K562 (cell line): ENCODE results near the gene KIAA2012. TPM values are rescaled to one million over a fixed set of nuclear protein-coding genes. Genes with fewer than 3 reads are reported as not detected.

Experiments
- ATAC-seq: fragments of 200-7000 bp; cut with Tn5 transposase; 3 replicates; pipeline ENCODE4 v1.9.1; 2020; ENCODE audit warnings: moderate library complexity
- Bru-seq: library from RNA; stranded (reverse); fragments of 400-500 nt; gene quantifications from one replicate; lab custom pipeline; 2021; lab: Mats Ljungman, UMichigan
- BruChase-seq, 2 experiments: library from RNA; stranded (reverse); fragments of 400-500 nt; gene quantifications; one replicate each; lab custom pipeline; 2021; lab: Mats Ljungman, UMichigan
- BruUV-seq: library from RNA; stranded (reverse); fragments of 400-500 nt; replicated peaks from 2 replicates; lab custom pipeline; 2021; lab: Mats Ljungman, UMichigan
- CTCF ChIA-PET: fragments of 300-600 bp; formaldehyde crosslinking; extraction: SDS; loops from one replicate; lab custom pipeline; 2021; ENCODE audit warnings: low intra/inter-chr PET ratio; lab: Yijun Ruan, JAX
- POLR2A ChIA-PET: fragments of 300-600, 350-650 bp; sonication (Branson Sonifier 250); formaldehyde crosslinking; extraction: SDS; loops from one replicate; lab custom pipeline; 2021; ENCODE audit warnings: antibody characterized with exemption, inconsistent platforms; lab: Yijun Ruan, JAX
- DNase-seq, 4 experiments: peaks; one replicate each; pipeline versions ENCODE4 v3.0.0 to v3.0.0-alpha.2; 2011 to 2018; ENCODE audit warnings: low spot score in 3 of 4, mixed read lengths in 3 of 4; ENCODE audit errors: extremely low read depth in 1 of 4
- FAIRE-seq: peaks from 2 replicates; lab custom pipeline; 2011; peaks lifted over from hg19 to GRCh38; lab: Jason Lieb, UNC
- H2AFZ ChIP-seq: 2 replicates; pipeline ENCODE4 v1.6.0; 2011; ENCODE audit warnings: low read depth, low read length, control low read depth, inconsistent platforms
- H3K27ac ChIP-seq: fragments of 200-600 bp; 3 replicates; pipeline ENCODE4 v1.8.0; 2011; ENCODE audit warnings: low read depth, mild to moderate bottlenecking, control low read depth, inconsistent platforms, low read length, moderate library complexity, mixed read lengths; ENCODE audit errors: extremely low read depth
- H3K27me3 ChIP-seq, 2 experiments: fragments of 300-600 bp in 1 of 2; 2 replicates in 1 of 2; 3 replicates in 1 of 2; pipeline versions ENCODE4 v1.6.0 to v1.8.0; 2011; ENCODE audit warnings: inconsistent platforms in 2 of 2, low read length in 2 of 2, mild to moderate bottlenecking in 1 of 2, mixed read lengths in 1 of 2, moderate library complexity in 1 of 2; ENCODE audit not compliant: control insufficient read depth in 2 of 2, insufficient read depth in 2 of 2
- H3K36me3 ChIP-seq: fragments of 300-600 bp; 3 replicates; pipeline ENCODE4 v1.8.0; 2011; ENCODE audit warnings: mild to moderate bottlenecking, low read length, inconsistent platforms; ENCODE audit not compliant: control insufficient read depth, insufficient read depth
- H3K4me1 ChIP-seq, 2 experiments: fragments of 200-600 bp in 1 of 2; replicated peaks in 1 of 2; 2 replicates in 1 of 2; 3 replicates in 1 of 2; pipeline versions ENCODE4 v1.5.1 to v1.8.0; 2011; ENCODE audit warnings: inconsistent platforms in 2 of 2, low read length in 2 of 2, mild to moderate bottlenecking in 1 of 2, mixed read lengths in 1 of 2, moderate library complexity in 1 of 2; ENCODE audit not compliant: control insufficient read depth in 2 of 2, insufficient read depth in 2 of 2
- H3K4me2 ChIP-seq: 2 replicates; pipeline ENCODE4 v1.6.1; 2011; ENCODE audit warnings: low read length, control low read depth, inconsistent platforms, mixed read lengths; ENCODE audit not compliant: insufficient read depth
- H3K4me3 ChIP-seq: fragments of 200-600 bp; sonication (generic), shearing (Covaris generic); 2 replicates; pipeline ENCODE4 v1.5.1; 2016; ENCODE audit warnings: control low read depth, inconsistent platforms
- H3K79me2 ChIP-seq: fragments of 200-600 bp; 3 replicates; pipeline ENCODE4 v1.8.0; 2011; ENCODE audit warnings: low read length, inconsistent platforms; ENCODE audit not compliant: control insufficient read depth, insufficient read depth
- H3K9ac ChIP-seq, 2 experiments: 2 replicates each; pipeline versions ENCODE4 v1.6.0 to v1.6.1; 2011; ENCODE audit warnings: low read depth in 2 of 2, low read length in 2 of 2, control low read depth in 1 of 2, inconsistent platforms in 1 of 2, mild to moderate bottlenecking in 1 of 2, mixed read lengths in 1 of 2; ENCODE audit not compliant: insufficient read depth in 1 of 2
- H3K9me1 ChIP-seq: one replicate; pipeline ENCODE4 v1.6.0; 2011; ENCODE audit warnings: inconsistent platforms, mild to moderate bottlenecking, low read length, moderate library complexity; ENCODE audit not compliant: control insufficient read depth, insufficient read depth
- H3K9me3 ChIP-seq: replicated peaks from 2 replicates; pipeline ENCODE4 v1.5.1; 2011; ENCODE audit warnings: low read depth, low read length, inconsistent platforms; ENCODE audit not compliant: control insufficient read depth, insufficient read depth
- H4K20me1 ChIP-seq: replicated peaks from 2 replicates; pipeline ENCODE4 v1.6.1; 2011; ENCODE audit warnings: low read length, inconsistent platforms, mixed read lengths; ENCODE audit not compliant: control insufficient read depth, insufficient read depth
- CHD1 ChIP-seq: fragments of 200-600 bp; sonication (generic); IDR thresholded peaks from one replicate; pipeline ENCODE4 v1.6.1; 2012; ENCODE audit warnings: mild to moderate bottlenecking, moderate library complexity, low read length, inconsistent platforms
- MAFF ChIP-seq: IDR thresholded peaks from 2 replicates; pipeline ENCODE4 v1.6.1; 2012; ENCODE audit warnings: low read length, improper control_type of control experiment
- MCM5 ChIP-seq: fragments of 450-650 bp; IDR thresholded peaks from 2 replicates; pipeline ENCODE4 v1.6.1; 2016; ENCODE audit warnings: low read depth
- RFX1 ChIP-seq: fragments of 450-650 bp; IDR thresholded peaks from 2 replicates; pipeline ENCODE4 v1.6.1; 2016; ENCODE audit warnings: mild to moderate bottlenecking, moderate library complexity
- ZNF561 ChIP-seq: fragments of 450-650 bp; formaldehyde crosslinking; conservative IDR thresholded peaks from 2 replicates; pipeline ENCODE4 v1.4.0; 2020; ENCODE audit warnings: mild to moderate bottlenecking, moderate library complexity
- ZNF583 ChIP-seq: fragments of 250-450 bp; sonication (Bioruptor Pico); IDR thresholded peaks from 2 replicates; pipeline ENCODE4 v1.4.0; 2020
- WGBS: fragments of 100-300 bp; shearing (Covaris generic); methylation state at CpG from one replicate; pipeline ENCODE4 v1.1.6; 2016; ENCODE audit warnings: low coverage, mixed read lengths; ENCODE audit not compliant: insufficient coverage; ENCODE audit errors: missing lambda C conversion rate; 5-methylcytosine and 5-hydroxymethylcytosine counted together
- in situ Hi-C: fragments of 300-500 bp; cut with MboI; formaldehyde crosslinking; loops from 4 replicates; pipeline ENCODE4 v1.15.0; 2018; ENCODE audit warnings: inconsistent platforms, mixed read lengths
- intact Hi-C: fragments of 100-400 bp; cut with micrococcal nuclease; formaldehyde crosslinking; loops from 2 replicates; pipeline ENCODE4 v1.14.2; 2022
- long read RNA-seq, 3 experiments: library from polyadenylated mRNA in 2 of 3; library from RNA in 1 of 3; unstranded in 2 of 3; stranded (forward) in 1 of 3; transcript quantifications; one replicate each; pipeline ENCODE4 v2.0.0, GENCODE V29; 2019 to 2022
- polyA minus RNA-seq, 3 experiments: library from RNA; depleted of rRNA, polyadenylated mRNA; stranded (reverse); fragments of >200 nt; gene quantifications; 2 replicates each; pipeline ENCODE4 v1.2.3, GENCODE V29; 2011
- polyA plus RNA-seq, 8 experiments: library from polyadenylated mRNA; depleted of rRNA in 4 of 8; stranded (reverse) in 5 of 8; unstranded in 3 of 8; fragments of >200 nt; fragmentation: Nextera tagmentation in 2 of 8; fragmentation: Illumina TruSeq in 1 of 8; extraction: Ambion mirVana in 2 of 8; extraction: Trizol in 1 of 8; gene quantifications; 2 replicates each; pipeline versions ENCODE4 v1.2.1 to v1.2.3, GENCODE V29; 2011 to 2014; ENCODE audit warnings: inconsistent platforms in 1 of 8, missing spikeins in 1 of 8
- total RNA-seq, 7 experiments: library from RNA; depleted of rRNA in 6 of 7; stranded (reverse); fragments of >200 nt in 6 of 7; fragmentation: Illumina TruSeq in 2 of 7; extraction: Trizol in 2 of 7; gene quantifications; 2 replicates each; pipeline versions ENCODE4 v1.2.1 to v1.2.3, GENCODE V29; 2011 to 2021; ENCODE audit warnings: low replicate concordance in 1 of 7
- TF ChIP-seq, protein P1 (sequence below), 3 experiments: fragments of 200-800 bp in 1 of 3; fragments of 250-450 bp in 1 of 3; fragments of 450-650 bp in 1 of 3; sonication (Bioruptor Pico) in 1 of 3; sonication (Bioruptor generic) in 1 of 3; formaldehyde crosslinking in 1 of 3; IDR thresholded peaks; 2 replicates each; pipeline versions ENCODE4 v1.6.1 to v1.8.0; 2016 to 2022; ENCODE audit warnings: mild to moderate bottlenecking in 2 of 3, missing genetic modification characterization in 2 of 3, missing compliant biosample characterization in 1 of 3, moderate library complexity in 1 of 3

Gene KIAA2012
- not detected in 2 replicates for total RNA-seq (2011; cell fraction: chromatin; rRNA removed; ENCODE audit: low replicate concordance)
- not detected in 2 replicates for total RNA-seq (2011; cell fraction: nucleolus; rRNA removed)
- not detected in 2 replicates for total RNA-seq (2011; cell fraction: nucleoplasm; rRNA removed)
- not detected in 2 replicates for total RNA-seq (2014; rRNA removed)
- total RNA-seq (2014; rRNA removed; fragmentation: Illumina TruSeq; extraction: Trizol) = not detected in 2 replicates
- total RNA-seq (2015; rRNA removed; fragmentation: Illumina TruSeq; extraction: Trizol) = not detected in 2 replicates
- total RNA-seq (2021) = not detected in 2 replicates
- not detected in 2 replicates for polyA plus RNA-seq (2011; rRNA removed)
- polyA plus RNA-seq (2011; cell fraction: cytosol; rRNA removed) = not detected in 2 replicates
- polyA plus RNA-seq (2011; cell fraction: nucleus; rRNA removed) = not detected in 2 replicates
- polyA plus RNA-seq (2012) = not detected in 2 replicates
- not detected in 2 replicates for polyA plus RNA-seq (2014; fragmentation: Illumina TruSeq; extraction: Trizol)
- not detected for polyA plus RNA-seq (2014; fragmentation: Nextera tagmentation; extraction: Ambion mirVana)
- not detected in 2 replicates for polyA plus RNA-seq (2014; rRNA removed)
- polyA minus RNA-seq (2011; rRNA and poly(A)+ RNA removed) = not detected in 2 replicates
- not detected in 2 replicates for polyA minus RNA-seq (2011; cell fraction: cytosol; rRNA and poly(A)+ RNA removed)
- not detected in 2 replicates for polyA minus RNA-seq (2011; cell fraction: nucleus; rRNA and poly(A)+ RNA removed)
- percentile 2 among the genes with signal in this experiment for Bru-seq, nascent RNA
- BruChase-seq, experiment 1, labeled RNA remaining after a 2-hour chase = not detected
- BruChase-seq, experiment 2, labeled RNA remaining after a 6-hour chase = percentile 2 among the genes with signal in this experiment
- long read RNA-seq, experiment 1 = 0 reads
- long read RNA-seq, experiment 2 = 0 reads
- long read RNA-seq, experiment 3 = 0 reads

DNA sequence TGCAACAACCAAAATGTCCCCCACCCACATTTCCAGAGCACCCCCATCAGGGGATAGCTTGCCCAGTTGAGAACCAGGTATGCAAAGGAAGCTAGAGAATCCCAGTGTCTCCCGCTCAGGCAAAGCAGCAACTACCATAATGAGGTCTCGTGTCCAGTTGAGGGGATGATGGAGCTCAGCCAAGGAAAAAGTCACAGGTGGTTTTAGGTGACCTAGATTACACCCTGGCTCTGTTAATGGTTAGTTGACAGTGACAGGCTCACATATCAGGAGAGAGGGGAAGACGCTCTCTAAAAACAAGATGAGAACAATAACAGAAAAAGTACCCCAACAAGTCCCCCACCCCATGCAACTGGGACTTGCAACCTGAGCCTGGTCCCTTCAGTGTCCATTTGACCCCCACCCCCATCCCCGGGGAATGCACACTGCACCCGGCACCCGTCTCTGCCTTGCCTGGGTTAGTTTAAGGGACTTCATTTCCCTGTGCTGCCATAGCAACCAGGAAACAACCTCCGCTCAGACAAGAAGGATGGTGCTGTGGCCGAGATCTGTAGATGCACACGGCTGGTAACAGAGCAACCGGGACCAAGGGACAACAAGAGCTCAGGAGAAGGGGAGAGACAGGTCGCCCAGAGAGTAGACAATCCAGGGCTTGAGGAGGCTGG lies at the start of gene KIAA2012:
KIAA2012 (plus strand) TSS at position 519 of the 665 bp plus-strand sequence. CDS start 373 bp downstream, outside the sequence.
- intact Hi-C loops = no loop called here

More for the DNA sequence above, at the start of gene KIAA2012:
- ChIA-PET POLR2A (interaction anchor here (0.7 kb wide), 1 partner anchor 30 kb away, joined by 3 read pairs; no protein-coding TSS in a partner anchor), CTCF (no interaction called here)
- no peak for DNase-seq
- Histone ChIP-seq H3K9ac (no peak within 1 kb of the TSS), H3K4me1 (peaks cover 0 to 19% of the 10 kb centered on the region in 2 experiments; a peak in 3 of 5 replicates), H3K27me3 (peaks cover 0 to 7% of the 10 kb centered on the region in 2 experiments; a peak in 3 of 5 replicates), H3K27ac (no peak within 1 kb of the TSS), H3K9me3 (no peaks in the 10 kb centered on the region), H3K4me2 (no peak within 1 kb of the TSS), H3K36me3 (no peaks in the 10 kb centered on the region), H3K79me2 (no peaks in the 10 kb centered on the region), H3K9me1 (no peaks in the 10 kb centered on the region), H3K4me3 (no peak within 1 kb of the TSS), H4K20me1 (no peaks in the 10 kb centered on the region), H2AFZ (no peak within 1 kb of the TSS; the same call in 1 of the 2 replicates)
- FAIRE-seq = no peak
- in situ Hi-C loops = no loop called here
- 11% methylated on average over 7 of the region's 11 CpGs for WGBS
- ATAC-seq = no peak
- TF ChIP-seq CHD1 = no peak
- TF ChIP-seq, protein P1, sequence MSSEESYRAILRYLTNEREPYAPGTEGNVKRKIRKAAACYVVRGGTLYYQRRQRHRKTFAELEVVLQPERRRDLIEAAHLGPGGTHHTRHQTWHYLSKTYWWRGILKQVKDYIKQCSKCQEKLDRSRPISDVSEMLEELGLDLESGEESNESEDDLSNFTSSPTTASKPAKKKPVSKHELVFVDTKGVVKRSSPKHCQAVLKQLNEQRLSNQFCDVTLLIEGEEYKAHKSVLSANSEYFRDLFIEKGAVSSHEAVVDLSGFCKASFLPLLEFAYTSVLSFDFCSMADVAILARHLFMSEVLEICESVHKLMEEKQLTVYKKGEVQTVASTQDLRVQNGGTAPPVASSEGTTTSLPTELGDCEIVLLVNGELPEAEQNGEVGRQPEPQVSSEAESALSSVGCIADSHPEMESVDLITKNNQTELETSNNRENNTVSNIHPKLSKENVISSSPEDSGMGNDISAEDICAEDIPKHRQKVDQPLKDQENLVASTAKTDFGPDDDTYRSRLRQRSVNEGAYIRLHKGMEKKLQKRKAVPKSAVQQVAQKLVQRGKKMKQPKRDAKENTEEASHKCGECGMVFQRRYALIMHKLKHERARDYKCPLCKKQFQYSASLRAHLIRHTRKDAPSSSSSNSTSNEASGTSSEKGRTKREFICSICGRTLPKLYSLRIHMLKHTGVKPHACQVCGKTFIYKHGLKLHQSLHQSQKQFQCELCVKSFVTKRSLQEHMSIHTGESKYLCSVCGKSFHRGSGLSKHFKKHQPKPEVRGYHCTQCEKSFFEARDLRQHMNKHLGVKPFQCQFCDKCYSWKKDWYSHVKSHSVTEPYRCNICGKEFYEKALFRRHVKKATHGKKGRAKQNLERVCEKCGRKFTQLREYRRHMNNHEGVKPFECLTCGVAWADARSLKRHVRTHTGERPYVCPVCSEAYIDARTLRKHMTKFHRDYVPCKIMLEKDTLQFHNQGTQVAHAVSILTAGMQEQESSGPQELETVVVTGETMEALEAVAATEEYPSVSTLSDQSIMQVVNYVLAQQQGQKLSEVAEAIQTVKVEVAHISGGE (CRISPR knock-in tag; IDR thresholded peaks at IDR 0.05) = no peak
- no peak for TF ChIP-seq ZNF561 (CRISPR knock-in tag)
- no peak for TF ChIP-seq ZNF583
- no peak for TF ChIP-seq MCM5
- TF ChIP-seq RFX1 = peak; percentile 66
- TF ChIP-seq MAFF = no peak
- BruUV-seq = no TSS peak
